Pancreas (tissue), 10 donors: ENCODE measurements around the gene ATP6V1F. TPM values are rescaled to one million over a fixed set of nuclear protein-coding genes. Genes with fewer than 3 reads are reported as not detected.

Experiments
- ATAC-seq, 4 donors: fragments of 200-7000 bp; cut with Tn5 transposase; one replicate each; pipeline versions ENCODE4 v1.8.0 to v1.9.1; 2020; ENCODE audit warnings: mild to moderate bottlenecking in 4 of 4, moderate library complexity in 4 of 4
- DNase-seq, 6 donors: peaks; one replicate each; pipeline ENCODE4 v3.0.0-alpha.2; 2020
- FAIRE-seq: peaks from 2 replicates; lab custom pipeline; 2012; peaks lifted over from hg19 to GRCh38; lab: Jason Lieb, UNC
- H3K27ac ChIP-seq, 4 donors: fragments of 200-600 bp; sonication (generic); 1 replicate in 3 of 4; 2 replicates in 1 of 4; pipeline versions ENCODE4 v1.5.0 to v1.8.0; 2020
- H3K27me3 ChIP-seq, 4 donors: fragments of 200-600 bp; one replicate each; pipeline ENCODE4 v1.8.0; 2021
- H3K36me3 ChIP-seq, 3 donors: fragments of 200-600 bp; sonication (generic) in 1 of 3; one replicate each; pipeline versions ENCODE4 v1.5.0 to v1.8.0; 2020 to 2021
- H3K4me1 ChIP-seq, 3 donors: fragments of 200-600 bp; one replicate each; pipeline ENCODE4 v1.8.0; 2021
- H3K4me3 ChIP-seq, 4 donors: fragments of 200-600 bp; sonication (generic) in 2 of 4; one replicate each; pipeline versions ENCODE4 v1.5.0 to v1.8.0; 2020 to 2021
- H3K9me3 ChIP-seq, 4 donors: fragments of 200-600 bp; one replicate each; pipeline ENCODE4 v1.8.0; 2021
- CTCF ChIP-seq, 4 donors: fragments of 200-600 bp; sonication (generic) in 3 of 4; IDR thresholded peaks; one replicate each; pipeline versions ENCODE4 v1.5.0 to v1.8.0; 2021; ENCODE audit warnings: antibody characterized with exemption in 4 of 4
- WGBS, 2 donors: extraction: QIAGEN DNeasy Blood & Tissue Kit; methylation state at CpG; one replicate each; pipeline ENCODE4 v1.1.7; 2013; 5-methylcytosine and 5-hydroxymethylcytosine counted together
- intact Hi-C, 3 donors: fragments of 100-400 bp; cut with DNase I; formaldehyde crosslinking; loops; one replicate each; pipeline versions ENCODE4 v1.11.1 to v1.14.2; 2022
- polyA plus RNA-seq, 2 donors: library from polyadenylated mRNA; stranded (reverse); fragments of 200-250 nt; gene quantifications; one replicate each; pipeline ENCODE4 v1.2.3, GENCODE V29; 2013
- total RNA-seq, 6 donors: library from RNA; stranded (reverse); fragmentation: NEBNext Ultra II Directional in 4 of 6; extraction: Animal tissue kit (Norgen Biotek cat#: 25700) in 4 of 6; gene quantifications; one replicate each; pipeline versions ENCODE4 v1.2.1 to v1.2.4, GENCODE V29; 2021 to 2023
- donor health status: healthy with polysubstance abuse.
- donor health status: DM: no; HTN: no; CAD: no; lungs with moderate emphysema.
- donor health status: DM: no; HTN: no; CAD: no.
- donor health status: control.
- donor health status: control.
- donor health status: Bipolar disorder and iron deficiency.
- donor health status: DM: yes; HTN: yes; CAD: no.
- donor health status: DM: no; HTN: no; CAD: no.
- donor health status: DM: no; HTN: no; CAD: no.
- donor health status: DM: yes; HTN: yes; CAD: no.

Gene ATP6V1F
- total and polyA plus RNA-seq, 8 donors: 28.1 to 96.9 (median 45.3) TPM

- Histone ChIP-seq H3K27me3 (peaks cover 0 to 7% (median 0%) of the 10 kb centered on the region in 4 donors), H3K4me1 (no peaks in the 10 kb centered on the region), H3K36me3 (no peaks in the 10 kb centered on the region), H3K9me3 (no peaks in the 10 kb centered on the region), H3K27ac (no peak overlapping the region), H3K4me3 (no peak overlapping the region)
- intact Hi-C loops: no loop called here
- WGBS, 2 donors: 75 to 86% methylated on average over 7 of the region's 7 CpGs
- FAIRE-seq (no peak), DNase-seq (no peak), ATAC-seq (no peak)
- no peak for TF ChIP-seq CTCF (IDR thresholded peaks at IDR 0.05)
These were observed 25.5 kb downstream of the ATP6V1F start for GRCh38 chr7:128888039-128888755.

- H3K9me3 ChIP-seq: no peaks in the 10 kb centered on the region
- FAIRE-seq (no peak), DNase-seq (peak in 1 of 6 donors; percentile 44), ATAC-seq (no peak)
- no peak overlapping the region for H3K4me3 ChIP-seq
- intact Hi-C loops: no loop called here
- no peak overlapping the region for H3K27ac ChIP-seq
- TF ChIP-seq CTCF (IDR thresholded peaks at IDR 0.05): no peak
- H3K27me3 ChIP-seq: peaks cover 0 to 7% (median 0%) of the 10 kb centered on the region in 4 donors
- H3K4me1 ChIP-seq: no peaks in the 10 kb centered on the region
- WGBS, 2 donors: 75 to 76% methylated on average over 11 of the region's 11 CpGs
- H3K36me3 ChIP-seq: no peaks in the 10 kb centered on the region
These were observed 26.1 kb downstream of the ATP6V1F start for GRCh38 chr7:128888756-128889095.

- no peak for TF ChIP-seq CTCF (IDR thresholded peaks at IDR 0.05)
- Histone ChIP-seq H3K4me1 (no peaks in the 10 kb centered on the region), H3K9me3 (no peaks in the 10 kb centered on the region), H3K27me3 (peaks cover 0 to 7% (median 0%) of the 10 kb centered on the region in 4 donors), H3K27ac (no peak overlapping the region), H3K36me3 (no peaks in the 10 kb centered on the region), H3K4me3 (no peak overlapping the region)
- no peak for ATAC-seq
- 61 to 62% methylated on average over 8 of the region's 8 CpGs for WGBS, 2 donors
- intact Hi-C loops: no loop called here
- no peak for DNase-seq
- FAIRE-seq: no peak
These were observed 26.5 kb downstream of the ATP6V1F start for GRCh38 chr7:128889121-128889520.

- intact Hi-C loops: no loop called here
- peak overlapping the region in 3 of 4 donors; percentile 12 to 33 (median 26) for H3K4me3 ChIP-seq
- TF ChIP-seq CTCF (IDR thresholded peaks at IDR 0.05): no peak
- no peaks in the 10 kb centered on the region for H3K9me3 ChIP-seq
- H3K27me3 ChIP-seq: peaks cover 0 to 7% (median 0%) of the 10 kb centered on the region in 4 donors
- DNase-seq (peak in 1 of 6 donors; percentile 67), ATAC-seq (peak in 3 of 4 donors; percentile 32 to 44 (median 33)), FAIRE-seq (no peak)
- no peaks in the 10 kb centered on the region for H3K36me3 ChIP-seq
- no peaks in the 10 kb centered on the region for H3K4me1 ChIP-seq
- H3K27ac ChIP-seq: no peak overlapping the region
- 28 to 33% methylated on average over 40 to 67 of the region's 67 CpGs for WGBS, 2 donors
These were observed 27.9 kb downstream of the ATP6V1F start for GRCh38 chr7:128890306-128891109.
